Kidney (tissue), 14 donors: ENCODE results near the gene EEFSEC. TPM values are rescaled to one million over a fixed set of nuclear protein-coding genes. Genes with fewer than 3 reads are reported as not detected.

ENCODE experiments used
- DNase-seq, 5 donors: peaks; one replicate each; pipeline ENCODE4 v3.0.0-alpha.2; 2013 to 2020
- FAIRE-seq: peaks from 2 replicates; lab custom pipeline; 2012; peaks lifted over from hg19 to GRCh38; lab: Jason Lieb, UNC
- H3K27ac ChIP-seq, 2 donors: one replicate each; pipeline ENCODE4 v1.7.0; 2013; ENCODE audit warnings: low read depth in 2 of 2, low read length in 2 of 2, inconsistent platforms in 1 of 2
- H3K27me3 ChIP-seq: one replicate; pipeline ENCODE4 v1.7.1; 2013; ENCODE audit warnings: low read length, inconsistent platforms; ENCODE audit not compliant: control insufficient read depth, insufficient read depth
- H3K36me3 ChIP-seq, 3 donors: one replicate each; pipeline versions ENCODE4 v1.7.0 to v1.7.1; 2013; ENCODE audit warnings: low read length in 3 of 3, control low read depth in 1 of 3, inconsistent platforms in 1 of 3; ENCODE audit not compliant: insufficient read depth in 3 of 3, control insufficient read depth in 2 of 3
- H3K4me1 ChIP-seq, 3 donors: one replicate each; pipeline versions ENCODE4 v1.7.0 to v1.7.1; 2013; ENCODE audit warnings: low read length in 3 of 3, inconsistent platforms in 1 of 3, low read depth in 1 of 3; ENCODE audit not compliant: control insufficient read depth in 2 of 3, insufficient read depth in 2 of 3
- H3K4me3 ChIP-seq, 3 donors: one replicate each; pipeline versions ENCODE4 v1.7.0 to v1.8.1; 2013; ENCODE audit warnings: low read length in 3 of 3, control low read depth in 1 of 3, inconsistent platforms in 1 of 3
- H3K9ac ChIP-seq, 3 donors: one replicate each; pipeline versions ENCODE4 v1.7.0 to v1.7.1; 2013; ENCODE audit warnings: low read length in 3 of 3, control low read depth in 1 of 3, inconsistent platforms in 1 of 3
- H3K9me3 ChIP-seq, 3 donors: one replicate each; pipeline versions ENCODE4 v1.7.0 to v1.7.1; 2013; ENCODE audit warnings: low read length in 3 of 3, control low read depth in 1 of 3, inconsistent platforms in 1 of 3; ENCODE audit not compliant: control insufficient read depth in 2 of 3, insufficient read depth in 1 of 3
- CTCF ChIP-seq: IDR thresholded peaks from 3 replicates; pipeline ENCODE4 v1.5.1; 2012; ENCODE audit warnings: mild to moderate bottlenecking, moderate library complexity, borderline replicate concordance; ENCODE audit not compliant: insufficient read depth; ENCODE audit errors: extremely low read depth
- intact Hi-C: fragments of 100-400 bp; cut with DNase I; formaldehyde crosslinking; loops from one replicate; pipeline ENCODE4 v1.11.1; 2022
- polyA plus RNA-seq: library from polyadenylated mRNA; stranded (reverse); fragments of 350-450 nt; fragmentation: Illumina TruSeq; extraction: RNeasy Lipid Tissue Mini Kit (QIAGEN cat#74804); gene quantifications from one replicate; pipeline ENCODE4 v1.2.3, GENCODE V29; 2014; ENCODE audit warnings: low read depth, low replicate concordance; ENCODE audit not compliant: insufficient read depth
- total RNA-seq: library from RNA; stranded (reverse); fragmentation: NEBNext Ultra II Directional; extraction: Animal tissue kit (Norgen Biotek cat#: 25700); gene quantifications from one replicate; pipeline ENCODE4 v1.2.1, GENCODE V29; 2021
- donor health status: control.
- donor health status: control.
- donor health status: control.
- donor health status: control.
- donor health status: control.
- donor health status: DM: yes; HTN: yes; CAD: no.
- donor health status: Normal renal cell carcinoma (clear cell type).

The EEFSEC gene
- total and polyA plus RNA-seq, 2 donors from 2014 or later, result 15.2 to 23.2 TPM

DNA sequence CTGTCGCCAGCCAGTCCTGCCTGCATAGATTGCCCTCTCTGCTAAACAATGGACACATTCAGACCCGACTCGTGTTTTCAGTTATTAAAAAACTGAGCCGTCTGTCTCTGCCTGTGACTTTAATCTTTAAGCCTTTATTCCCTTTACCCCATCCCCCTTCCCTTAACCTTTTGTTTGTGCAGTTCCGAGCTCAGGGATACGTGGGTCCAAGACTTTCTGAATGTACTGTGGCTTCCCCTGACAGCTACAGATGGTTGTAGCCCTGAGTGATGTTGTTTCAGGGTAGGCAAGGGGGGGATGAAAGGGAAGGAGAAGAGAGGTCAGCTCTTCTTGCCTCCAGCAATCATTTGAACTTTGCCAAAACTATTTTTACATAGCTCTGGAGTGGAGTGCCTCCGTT lies 44.6 kb downstream of the EEFSEC start:
- FAIRE-seq (no peak), DNase-seq (no peak)
- intact Hi-C loops, result no loop called here
- H3K9me3 ChIP-seq, result peaks cover 0 to 2% (median 0%) of the 10 kb centered on the region in 3 donors
- H3K9ac ChIP-seq, result no peak overlapping the region
- no peak overlapping the region for H3K27ac ChIP-seq
- H3K27me3 ChIP-seq, result no peaks in the 10 kb centered on the region
- peaks cover 3 to 9% (median 8%) of the 10 kb centered on the region in 3 donors for H3K4me1 ChIP-seq
- no peaks in the 10 kb centered on the region for H3K36me3 ChIP-seq
- TF ChIP-seq CTCF, result no peak
- H3K4me3 ChIP-seq, result no peak overlapping the region

DNA sequence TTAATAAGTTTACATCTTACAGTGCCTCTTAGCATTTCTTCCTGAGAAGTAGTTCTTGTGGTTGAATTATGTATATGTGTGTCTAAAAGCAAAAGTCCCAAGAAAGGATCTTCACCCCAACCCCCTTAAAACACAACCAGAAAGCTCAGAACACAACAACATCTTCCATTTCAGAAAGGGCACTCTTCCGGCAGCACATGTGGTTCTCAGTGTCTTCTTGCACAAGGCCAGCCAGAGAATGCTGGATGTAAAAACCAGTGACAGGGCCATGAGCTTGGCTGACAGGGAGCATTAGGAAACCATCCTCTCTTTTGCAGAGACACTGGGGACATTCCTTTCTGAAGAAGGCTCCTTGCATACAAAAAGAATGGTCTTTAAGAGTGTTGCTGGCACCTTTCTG lies 45.0 kb downstream of the EEFSEC start:
- DNase-seq (no peak), FAIRE-seq (no peak)
- no peak overlapping the region for H3K9ac ChIP-seq
- H3K27me3 ChIP-seq, result no peaks in the 10 kb centered on the region
- H3K27ac ChIP-seq, result no peak overlapping the region
- no peak for TF ChIP-seq CTCF
- intact Hi-C loops, result no loop called here
- H3K4me1 ChIP-seq, result peaks cover 3 to 9% (median 8%) of the 10 kb centered on the region in 3 donors
- no peaks in the 10 kb centered on the region for H3K36me3 ChIP-seq
- H3K9me3 ChIP-seq, result peaks cover 0 to 2% (median 0%) of the 10 kb centered on the region in 3 donors
- no peak overlapping the region for H3K4me3 ChIP-seq

DNA sequence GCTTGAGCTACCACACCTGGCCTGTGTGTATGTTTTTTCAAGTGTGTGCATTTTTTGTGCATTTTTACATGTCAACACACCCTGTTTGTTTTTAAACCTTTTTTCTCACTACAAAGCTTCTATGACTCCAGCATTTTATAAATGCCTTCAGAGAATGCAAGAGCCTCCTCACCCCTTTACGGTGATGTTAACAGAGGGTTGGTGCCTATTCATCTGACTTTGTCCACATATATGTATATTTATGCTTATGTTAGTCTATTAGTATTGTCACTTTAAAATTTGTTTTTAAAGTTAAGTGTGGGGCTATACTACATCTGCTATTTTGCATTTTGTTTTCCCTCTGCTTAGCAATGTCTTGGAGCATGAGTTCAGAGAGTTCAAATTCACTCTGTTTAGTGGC lies 45.8 kb downstream of the EEFSEC start:
- no peak for FAIRE-seq
- peaks cover 3 to 8% (median 8%) of the 10 kb centered on the region in 3 donors for H3K4me1 ChIP-seq
- H3K27me3 ChIP-seq, result no peaks in the 10 kb centered on the region
- H3K9ac ChIP-seq, result no peak overlapping the region
- H3K36me3 ChIP-seq, result no peaks in the 10 kb centered on the region
- H3K27ac ChIP-seq, result no peak overlapping the region
- no peak for DNase-seq
- H3K9me3 ChIP-seq, result peaks cover 0 to 2% (median 0%) of the 10 kb centered on the region in 3 donors
- intact Hi-C loops, result no loop called here
- H3K4me3 ChIP-seq, result no peak overlapping the region
- TF ChIP-seq CTCF, result no peak
